ENCODE results near the gene OMA1.

Gene OMA1

DNA sequence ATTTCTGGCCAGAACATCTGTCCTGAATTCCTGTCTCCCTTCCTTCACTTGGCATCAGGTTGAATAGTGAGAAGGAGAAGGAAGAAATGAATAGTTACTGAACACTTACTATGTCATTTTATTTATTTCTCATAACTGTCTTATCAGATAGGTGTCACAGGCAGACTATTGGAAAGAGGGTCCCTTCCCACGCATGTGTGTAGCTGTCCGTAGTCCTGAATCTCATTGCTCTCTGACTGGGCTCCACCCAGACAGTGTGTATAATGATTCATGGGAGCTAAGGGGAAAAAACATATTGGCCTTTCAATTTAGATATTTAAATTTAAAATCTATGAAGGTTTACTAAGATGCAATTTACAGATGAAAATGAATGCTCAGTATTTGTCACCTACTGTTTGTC is 86.1 kb downstream of the OMA1 start:
- Histone ChIP-seq H3K27ac (no peak overlapping the region), H3K27me3 (peaks cover 4% of the 10 kb centered on the region), H3K4me1 (ENCODE audit: control insufficient read depth in 1 of 2, insufficient read depth in 1 of 2, low read depth in 1 of 2, low read length in 1 of 2) (no peaks in the 10 kb centered on the region), H3K4me3 (ENCODE audit: low read depth in 1 of 2, low read length in 1 of 2) (no peak overlapping the region), H3K36me3 (no peaks in the 10 kb centered on the region), H3K9me3 (no peaks in the 10 kb centered on the region)
- TF ChIP-seq CTCF (IDR thresholded peaks at IDR 0.05), result no peak

- no peaks in the 10 kb centered on the region for H3K36me3 ChIP-seq
- H3K9me3 ChIP-seq, result no peaks in the 10 kb centered on the region
- H3K4me3 ChIP-seq (ENCODE audit: low read depth in 1 of 2, low read length in 1 of 2), result no peak overlapping the region
- no peak overlapping the region for H3K27ac ChIP-seq
- H3K27me3 ChIP-seq, result peaks cover 4% of the 10 kb centered on the region
- no peaks in the 10 kb centered on the region for H3K4me1 ChIP-seq (ENCODE audit: control insufficient read depth in 1 of 2, insufficient read depth in 1 of 2, low read depth in 1 of 2, low read length in 1 of 2)
- TF ChIP-seq CTCF (IDR thresholded peaks at IDR 0.05), result no peak
Measured at GRCh38 chr1:58459911-58460310, 86.6 kb downstream of the OMA1 start.

GRCh38 chr1:58457023-58457635 is 89.4 kb downstream of the OMA1 start:
- no peak for TF ChIP-seq CTCF (IDR thresholded peaks at IDR 0.05)
- Histone ChIP-seq H3K4me3 (ENCODE audit: low read depth in 1 of 2, low read length in 1 of 2) (no peak overlapping the region), H3K36me3 (no peaks in the 10 kb centered on the region), H3K4me1 (ENCODE audit: control insufficient read depth in 1 of 2, insufficient read depth in 1 of 2, low read depth in 1 of 2, low read length in 1 of 2) (no peaks in the 10 kb centered on the region), H3K9me3 (no peaks in the 10 kb centered on the region), H3K27ac (no peak overlapping the region), H3K27me3 (peaks cover 4% of the 10 kb centered on the region)

GRCh38 chr1:58456470-58456869 is 90.1 kb downstream of the OMA1 start:
- H3K36me3 ChIP-seq, result no peaks in the 10 kb centered on the region
- H3K4me1 ChIP-seq (ENCODE audit: control insufficient read depth in 1 of 2, insufficient read depth in 1 of 2, low read depth in 1 of 2, low read length in 1 of 2), result no peaks in the 10 kb centered on the region
- peaks cover 4% of the 10 kb centered on the region for H3K27me3 ChIP-seq
- H3K4me3 ChIP-seq (ENCODE audit: low read depth in 1 of 2, low read length in 1 of 2), result no peak overlapping the region
- H3K27ac ChIP-seq, result no peak overlapping the region
- H3K9me3 ChIP-seq, result no peaks in the 10 kb centered on the region
- TF ChIP-seq CTCF (IDR thresholded peaks at IDR 0.05), result no peak

- Histone ChIP-seq H3K4me1 (ENCODE audit: control insufficient read depth in 1 of 2, insufficient read depth in 1 of 2, low read depth in 1 of 2, low read length in 1 of 2) (no peaks in the 10 kb centered on the region), H3K27ac (no peak overlapping the region), H3K4me3 (ENCODE audit: low read depth in 1 of 2, low read length in 1 of 2) (no peak overlapping the region), H3K9me3 (no peaks in the 10 kb centered on the region), H3K27me3 (peaks cover 4% of the 10 kb centered on the region), H3K36me3 (no peaks in the 10 kb centered on the region)
- no peak for TF ChIP-seq CTCF (IDR thresholded peaks at IDR 0.05)
Measured at GRCh38 chr1:58454807-58455206, 91.7 kb downstream of the OMA1 start.

DNA sequence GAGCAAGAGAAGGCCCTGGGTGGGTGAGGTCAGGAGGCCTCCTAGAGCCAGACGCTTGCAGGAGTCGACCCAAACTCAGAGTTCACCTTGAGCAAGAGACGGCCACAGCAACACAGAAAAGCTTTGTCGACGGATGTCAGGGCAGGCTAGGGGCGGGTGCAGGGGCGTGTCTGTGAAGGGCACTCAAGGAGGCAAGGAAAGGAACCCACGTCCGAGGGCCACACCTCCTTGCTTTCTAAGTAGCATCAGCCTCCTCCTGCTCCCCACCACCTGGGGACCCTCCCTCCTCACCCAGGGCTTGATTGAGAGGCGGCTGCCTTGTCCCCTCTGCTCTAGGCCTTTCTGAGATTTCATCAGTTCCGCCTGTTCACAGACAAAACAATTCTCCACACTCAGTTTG is 92.1 kb downstream of the OMA1 start:
- TF ChIP-seq CTCF (IDR thresholded peaks at IDR 0.05), result no peak
- H3K27ac ChIP-seq, result no peak overlapping the region
- H3K4me3 ChIP-seq (ENCODE audit: low read depth in 1 of 2, low read length in 1 of 2), result no peak overlapping the region
- H3K27me3 ChIP-seq, result peaks cover 4% of the 10 kb centered on the region
- no peaks in the 10 kb centered on the region for H3K4me1 ChIP-seq (ENCODE audit: control insufficient read depth in 1 of 2, insufficient read depth in 1 of 2, low read depth in 1 of 2, low read length in 1 of 2)
- no peaks in the 10 kb centered on the region for H3K36me3 ChIP-seq
- no peaks in the 10 kb centered on the region for H3K9me3 ChIP-seq

All from neutrophil (primary cell).